Progenitor cell of endocrine pancreas (in vitro differentiated cells): ENCODE results near the gene TBC1D4. TPM values are rescaled to one million over a fixed set of nuclear protein-coding genes. Genes with fewer than 3 reads are reported as not detected.

Source experiments
- DNase-seq: peaks from one replicate; pipeline ENCODE4 v3.0.0; 2021; ENCODE audit warnings: low spot score; ENCODE audit not compliant: unreplicated experiment
- H3K27ac Mint-ChIP-seq: 2 replicates; pipeline ENCODE4 v1.8.0; 2021; ENCODE audit warnings: mild to moderate bottlenecking, moderate library complexity, mixed read lengths
- H3K27me3 Mint-ChIP-seq: 2 replicates; pipeline ENCODE4 v1.8.0; 2021; ENCODE audit warnings: mixed read lengths
- H3K36me3 Mint-ChIP-seq: 2 replicates; pipeline ENCODE4 v1.8.0; 2022; ENCODE audit warnings: mixed read lengths; ENCODE audit not compliant: insufficient read depth
- H3K4me1 Mint-ChIP-seq: 2 replicates; pipeline ENCODE4 v1.8.0; 2021; ENCODE audit warnings: low read depth, mixed read lengths
- H3K4me3 Mint-ChIP-seq: 2 replicates; pipeline ENCODE4 v1.8.0; 2021; ENCODE audit warnings: low read depth, mild to moderate bottlenecking, moderate library complexity, mixed read lengths
- H3K9me3 Mint-ChIP-seq: 2 replicates; pipeline ENCODE4 v1.8.0; 2021; ENCODE audit warnings: low read depth, mixed read lengths
- CTCF ChIP-seq: fragments of 200-600 bp; sonication (generic); IDR thresholded peaks from one replicate; pipeline ENCODE4 v1.5.0; 2021; ENCODE audit warnings: antibody characterized with exemption, mild to moderate bottlenecking; ENCODE audit not compliant: unreplicated experiment
- total RNA-seq: library from RNA; stranded (reverse); gene quantifications from 2 replicates; pipeline ENCODE4 v1.2.1, GENCODE V29; 2021

Gene TBC1D4
- total RNA-seq, 1 donor from 2014 or later, result 13.7 TPM

GRCh38 chr13:75461314-75461713, 20.7 kb downstream of the TBC1D4 start:
- no peak for TF ChIP-seq CTCF
- no peak for DNase-seq
- Mint-ChIP-seq H3K4me1 (peaks cover 12% of the 10 kb centered on the region), H3K36me3 (peaks cover 12% of the 10 kb centered on the region), H3K27me3 (peaks cover 4% of the 10 kb centered on the region), H3K27ac (no peak overlapping the region), H3K9me3 (peaks cover 18% of the 10 kb centered on the region), H3K4me3 (no peak overlapping the region)

GRCh38 chr13:75460644-75461043, 21.3 kb downstream of the TBC1D4 start:
- peaks cover 9% of the 10 kb centered on the region for H3K36me3 Mint-ChIP-seq
- no peak overlapping the region for H3K4me3 Mint-ChIP-seq
- H3K27ac Mint-ChIP-seq, result no peak overlapping the region
- TF ChIP-seq CTCF, result no peak
- peaks cover 4% of the 10 kb centered on the region for H3K27me3 Mint-ChIP-seq
- peaks cover 8% of the 10 kb centered on the region for H3K4me1 Mint-ChIP-seq
- DNase-seq, result no peak
- peaks cover 14% of the 10 kb centered on the region for H3K9me3 Mint-ChIP-seq

- H3K27ac Mint-ChIP-seq, result peak overlapping the region; percentile 65
- peaks cover 3% of the 10 kb centered on the region for H3K9me3 Mint-ChIP-seq
- H3K4me3 Mint-ChIP-seq, result no peak overlapping the region
- H3K4me1 Mint-ChIP-seq, result peaks cover 7% of the 10 kb centered on the region
- peaks cover 4% of the 10 kb centered on the region for H3K27me3 Mint-ChIP-seq
- no peak for TF ChIP-seq CTCF
- DNase-seq, result no peak
- peaks cover 2% of the 10 kb centered on the region for H3K36me3 Mint-ChIP-seq
Observed at GRCh38 chr13:75458696-75459422, 23.1 kb downstream of the TBC1D4 start.

GRCh38 chr13:75455962-75456361, 26.0 kb downstream of the TBC1D4 start:
- H3K9me3 Mint-ChIP-seq, result peaks cover 3% of the 10 kb centered on the region
- TF ChIP-seq CTCF, result no peak
- peaks cover 4% of the 10 kb centered on the region for H3K27me3 Mint-ChIP-seq
- peaks cover 2% of the 10 kb centered on the region for H3K36me3 Mint-ChIP-seq
- DNase-seq, result no peak
- no peak overlapping the region for H3K4me3 Mint-ChIP-seq
- peaks cover 5% of the 10 kb centered on the region for H3K4me1 Mint-ChIP-seq
- H3K27ac Mint-ChIP-seq, result no peak overlapping the region

GRCh38 chr13:75454497-75454896, 27.5 kb downstream of the TBC1D4 start:
- no peak for TF ChIP-seq CTCF
- Mint-ChIP-seq H3K36me3 (no peaks in the 10 kb centered on the region), H3K9me3 (no peaks in the 10 kb centered on the region), H3K27me3 (no peaks in the 10 kb centered on the region), H3K4me1 (peaks cover 5% of the 10 kb centered on the region), H3K4me3 (no peak overlapping the region), H3K27ac (no peak overlapping the region)
- no peak for DNase-seq
